AG10803 (cell line): ENCODE results near the gene PRAMEF33.
A peak's percentile ranks its signal among the peaks of the same experiment; 100 is the strongest.
"Not testable (repeated sequence)": the region's sequence is repeated elsewhere in the genome, so short reads cannot be mapped to it uniquely, and the experiment has no call there.

Experiments used
- DNase-seq: peaks from one replicate; pipeline ENCODE4 v3.0.0; 2010; ENCODE audit warnings: low read depth
- H3K4me3 ChIP-seq: 2 replicates; pipeline ENCODE4 v1.5.1; 2011; ENCODE audit warnings: mild to moderate bottlenecking, low read length, control low read depth
- TF ChIP-seq, protein P1 (sequence below): conservative IDR thresholded peaks from 2 replicates; pipeline ENCODE4 v1.5.1; 2011; ENCODE audit warnings: mild to moderate bottlenecking, low read length, control low read depth, inconsistent platforms

Gene PRAMEF33

DNA sequence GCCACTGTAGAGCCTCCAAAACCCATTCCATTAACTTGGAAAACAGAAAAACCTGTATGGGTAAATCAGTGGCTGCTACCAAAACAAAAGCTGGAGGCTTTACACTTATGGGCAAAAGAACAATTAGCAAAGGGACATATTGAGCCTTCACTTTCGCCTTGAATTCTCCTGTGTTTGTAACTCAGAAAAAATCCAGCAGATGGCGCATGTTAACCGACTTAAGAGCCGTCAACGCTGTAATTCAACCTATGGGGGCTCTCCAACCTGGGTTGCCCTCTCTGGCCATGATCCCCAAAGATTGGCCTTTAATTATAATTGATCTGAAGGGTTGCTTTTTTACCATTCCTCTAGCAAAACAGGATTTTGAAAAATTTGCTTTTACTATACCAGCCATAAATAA lies 53.4 kb downstream of the PRAMEF33 start:
- not testable (repeated sequence) for H3K4me3 ChIP-seq
- TF ChIP-seq, protein P1, sequence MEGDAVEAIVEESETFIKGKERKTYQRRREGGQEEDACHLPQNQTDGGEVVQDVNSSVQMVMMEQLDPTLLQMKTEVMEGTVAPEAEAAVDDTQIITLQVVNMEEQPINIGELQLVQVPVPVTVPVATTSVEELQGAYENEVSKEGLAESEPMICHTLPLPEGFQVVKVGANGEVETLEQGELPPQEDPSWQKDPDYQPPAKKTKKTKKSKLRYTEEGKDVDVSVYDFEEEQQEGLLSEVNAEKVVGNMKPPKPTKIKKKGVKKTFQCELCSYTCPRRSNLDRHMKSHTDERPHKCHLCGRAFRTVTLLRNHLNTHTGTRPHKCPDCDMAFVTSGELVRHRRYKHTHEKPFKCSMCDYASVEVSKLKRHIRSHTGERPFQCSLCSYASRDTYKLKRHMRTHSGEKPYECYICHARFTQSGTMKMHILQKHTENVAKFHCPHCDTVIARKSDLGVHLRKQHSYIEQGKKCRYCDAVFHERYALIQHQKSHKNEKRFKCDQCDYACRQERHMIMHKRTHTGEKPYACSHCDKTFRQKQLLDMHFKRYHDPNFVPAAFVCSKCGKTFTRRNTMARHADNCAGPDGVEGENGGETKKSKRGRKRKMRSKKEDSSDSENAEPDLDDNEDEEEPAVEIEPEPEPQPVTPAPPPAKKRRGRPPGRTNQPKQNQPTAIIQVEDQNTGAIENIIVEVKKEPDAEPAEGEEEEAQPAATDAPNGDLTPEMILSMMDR, result peak; percentile 57
- peak; percentile 55 for DNase-seq
